ENCODE data around the gene MXD4. TPM values are rescaled to one million over a fixed set of nuclear protein-coding genes. Genes with fewer than 3 reads are reported as not detected.
"Not testable (repeated sequence)": the region's sequence is repeated elsewhere in the genome, so short reads cannot be mapped to it uniquely, and the experiment has no call there.

Gene MXD4
- total and polyA plus RNA-seq, 4 donors, result 36.9 to 75.4 (median 60.4) TPM

GRCh38 chr4:2217726-2218125, 44.2 kb downstream of the MXD4 start:
- Histone ChIP-seq H3K27ac (ENCODE audit: low read depth in 1 of 2, low read length in 2 of 2) (no peak overlapping the region), H3K4me1 (ENCODE audit: control insufficient read depth in 1 of 2, insufficient read depth in 2 of 2, low read length in 2 of 2) (no peaks in the 10 kb centered on the region), H3K4me3 (ENCODE audit: low read length in 2 of 2) (no peak overlapping the region), H3K9me3 (ENCODE audit: control insufficient read depth, low read length) (no peaks in the 10 kb centered on the region), H3K27me3 (ENCODE audit: control insufficient read depth in 1 of 2, insufficient read depth in 2 of 2, low read length in 1 of 2) (no peaks in the 10 kb centered on the region), H3K36me3 (ENCODE audit: control insufficient read depth in 1 of 2, insufficient read depth in 2 of 2, low read length in 1 of 2) (no peaks in the 10 kb centered on the region)
- intact Hi-C loops (cut with DNase I), result loop anchor here in 1 of 2 donors (2.0 kb wide), 1 partner anchor 245 kb away; no protein-coding TSS in a partner anchor
- ATAC-seq (ENCODE audit: low FRiP score) (no peak), DNase-seq (no peak)
- WGBS, 2 donors, result 74 to 81% methylated on average over 3 of the region's 3 CpGs

DNA sequence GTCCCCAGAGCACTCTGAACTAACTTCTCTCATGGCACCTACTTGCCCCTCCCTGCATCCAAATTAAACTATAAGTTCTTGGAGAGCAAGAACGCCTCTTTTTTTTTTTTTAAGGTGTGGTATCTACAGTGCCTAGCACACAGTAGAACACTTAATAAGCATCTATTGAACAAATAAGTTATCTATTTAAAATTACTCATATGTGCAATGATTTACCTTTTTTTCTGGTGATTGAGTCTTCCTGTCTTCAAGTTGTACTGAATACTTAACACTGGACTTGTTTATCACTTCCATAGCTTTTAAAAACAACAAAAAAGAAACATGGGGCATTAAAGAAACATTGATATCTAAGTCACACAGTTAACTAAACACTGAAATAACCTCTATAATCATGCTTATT, 49.1 kb downstream of the MXD4 start:
- no peaks in the 10 kb centered on the region for H3K36me3 ChIP-seq (ENCODE audit: control insufficient read depth in 1 of 2, insufficient read depth in 2 of 2, low read length in 1 of 2)
- no peaks in the 10 kb centered on the region for H3K27me3 ChIP-seq (ENCODE audit: control insufficient read depth in 1 of 2, insufficient read depth in 2 of 2, low read length in 1 of 2)
- no peaks in the 10 kb centered on the region for H3K9me3 ChIP-seq (ENCODE audit: control insufficient read depth, low read length)
- H3K4me3 ChIP-seq (ENCODE audit: low read length in 2 of 2), result no peak overlapping the region
- DNase-seq, result no peak
- 81 to 85% methylated on average over 1 of the region's 1 CpG for WGBS, 2 donors
- H3K4me1 ChIP-seq (ENCODE audit: control insufficient read depth in 1 of 2, insufficient read depth in 2 of 2, low read length in 2 of 2), result no peaks in the 10 kb centered on the region
- H3K27ac ChIP-seq (ENCODE audit: low read depth in 1 of 2, low read length in 2 of 2), result no peak overlapping the region
- intact Hi-C loops (cut with DNase I), result no loop called here
- ATAC-seq (ENCODE audit: low FRiP score), result no peak

DNA sequence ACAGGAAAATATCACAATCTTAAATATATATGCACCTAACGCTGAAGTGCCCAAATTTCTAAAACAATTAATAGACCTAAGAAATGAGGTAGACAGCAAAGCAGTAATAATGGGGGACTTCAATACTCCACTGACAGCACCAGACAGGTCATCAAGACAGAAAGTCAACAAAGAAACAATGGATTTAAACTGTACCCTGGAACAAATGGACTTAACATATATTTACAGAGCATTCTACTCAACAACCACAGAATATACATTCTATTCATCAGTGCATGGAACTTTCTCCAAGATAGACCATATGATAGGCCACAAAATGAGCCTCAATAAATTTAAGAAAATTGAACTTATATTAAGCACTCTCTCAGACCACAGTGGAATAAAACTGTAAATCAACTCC, 59.1 kb downstream of the MXD4 start:
- H3K4me3 ChIP-seq (ENCODE audit: low read length in 2 of 2); DNase-seq; H3K9me3 ChIP-seq (ENCODE audit: control insufficient read depth, low read length); H3K27ac ChIP-seq (ENCODE audit: low read depth in 1 of 2, low read length in 2 of 2); intact Hi-C loops (cut with DNase I); ATAC-seq (ENCODE audit: low FRiP score); H3K36me3 ChIP-seq (ENCODE audit: control insufficient read depth in 1 of 2, insufficient read depth in 2 of 2, low read length in 1 of 2); H3K4me1 ChIP-seq (ENCODE audit: control insufficient read depth in 1 of 2, insufficient read depth in 2 of 2, low read length in 2 of 2); H3K27me3 ChIP-seq (ENCODE audit: control insufficient read depth in 1 of 2, insufficient read depth in 2 of 2, low read length in 1 of 2): not testable (repeated sequence)
- WGBS, 2 donors, result 100% methylated on average over 1 of the region's 1 CpG

Other genes with a start within 250 kb of the MXD4 start
- gene NAT8L, start 202.8 kb downstream of the MXD4 start, total RNA-seq, result under 1 TPM; 0.23 to 0.33 TPM
- under 1 TPM; under 0.01 to 0.05 TPM for gene NAT8L, start 202.8 kb downstream of the MXD4 start, polyA plus RNA-seq
- 10 to 100 TPM; 11.1 to 16.2 TPM for gene HAUS3, start 20.0 kb downstream of the MXD4 start, total RNA-seq
- 1 to 10 TPM; 3.8 to 9.2 TPM for gene HAUS3, start 20.0 kb downstream of the MXD4 start, polyA plus RNA-seq
- gene POLN, start 20.0 kb downstream of the MXD4 start, total RNA-seq, result 1 to 10 TPM; 3.2 to 6.6 TPM
- 1 to 10 TPM in 1 of 2 donors, not detected in 1; 7.0 TPM for gene POLN, start 20.0 kb downstream of the MXD4 start, polyA plus RNA-seq
- gene ZFYVE28, start 156.5 kb upstream of the MXD4 start, total RNA-seq, result 10 to 100 TPM; 10.8 to 25.9 TPM
- gene ZFYVE28, start 156.5 kb upstream of the MXD4 start, polyA plus RNA-seq, result 10 to 100 TPM in 1 of 2 donors, 1 to 10 TPM in 1; 7.0 to 14.3 TPM
- under 1 TPM in 1 of 2 donors, not detected in 1; 0.13 TPM for gene CFAP99, start 156.8 kb upstream of the MXD4 start, total RNA-seq
- not detected for gene CFAP99, start 156.8 kb upstream of the MXD4 start, polyA plus RNA-seq
- gene RNF4, start 207.0 kb upstream of the MXD4 start, total RNA-seq, result 10 to 100 TPM; 50.7 to 52.5 TPM
- 10 to 100 TPM; 18.9 to 21.1 TPM for gene RNF4, start 207.0 kb upstream of the MXD4 start, polyA plus RNA-seq

Measured in aorta (tissue), 5 donors.